ENCODE data around the gene CAMK2D. TPM values are rescaled to one million over a fixed set of nuclear protein-coding genes. Genes with fewer than 3 reads are reported as not detected.

CAMK2D gene
- total RNA-seq, 1 donor = 378 TPM

GRCh38 chr4:113434247-113434587 is 327.3 kb downstream of the CAMK2D start:
- peak; percentile 95 for DNase-seq (ENCODE audit: low read depth)
- TF ChIP-seq CTCF (IDR thresholded peaks at IDR 0.05; ENCODE audit: insufficient read depth, low read length) = no peak
- peak overlapping the region; percentile 50 for H3K4me3 ChIP-seq (ENCODE audit: low read depth, low read length)

- TF ChIP-seq CTCF (IDR thresholded peaks at IDR 0.05; ENCODE audit: insufficient read depth, low read length) = no peak
- DNase-seq (ENCODE audit: low read depth) = peak; percentile 85
- peak overlapping the region; percentile 50 for H3K4me3 ChIP-seq (ENCODE audit: low read depth, low read length)
Measured at GRCh38 chr4:113433536-113434246, 327.8 kb downstream of the CAMK2D start.

- DNase-seq (ENCODE audit: low read depth) = peak; percentile 59
- no peak for TF ChIP-seq CTCF (IDR thresholded peaks at IDR 0.05; ENCODE audit: insufficient read depth, low read length)
- H3K4me3 ChIP-seq (ENCODE audit: low read depth, low read length) = peak overlapping the region; percentile 40
Measured at GRCh38 chr4:113433116-113433515, 328.4 kb downstream of the CAMK2D start.

GRCh38 chr4:113423631-113424030 is 337.9 kb downstream of the CAMK2D start:
- no peak for TF ChIP-seq CTCF (IDR thresholded peaks at IDR 0.05; ENCODE audit: insufficient read depth, low read length)
- no peak for DNase-seq (ENCODE audit: low read depth)
- no peak overlapping the region for H3K4me3 ChIP-seq (ENCODE audit: low read depth, low read length)

- H3K4me3 ChIP-seq (ENCODE audit: low read depth, low read length) = no peak overlapping the region
- TF ChIP-seq CTCF (IDR thresholded peaks at IDR 0.05; ENCODE audit: insufficient read depth, low read length) = no peak
Measured at GRCh38 chr4:113420938-113421337, 340.6 kb downstream of the CAMK2D start.

GRCh38 chr4:113419631-113420030 is 341.9 kb downstream of the CAMK2D start:
- no peak overlapping the region for H3K4me3 ChIP-seq (ENCODE audit: low read depth, low read length)
- no peak for DNase-seq (ENCODE audit: low read depth)
- no peak for TF ChIP-seq CTCF (IDR thresholded peaks at IDR 0.05; ENCODE audit: insufficient read depth, low read length)

More at GRCh38 chr4:113420938-113421337, 340.6 kb downstream of the CAMK2D start:
- DNase-seq (ENCODE audit: low read depth) = no peak

GRCh38 chr4:113411496-113411938 is 350.0 kb downstream of the CAMK2D start:
- H3K4me3 ChIP-seq (ENCODE audit: low read depth, low read length) = no peak overlapping the region
- DNase-seq (ENCODE audit: low read depth) = peak; percentile 95
- TF ChIP-seq CTCF (IDR thresholded peaks at IDR 0.05; ENCODE audit: insufficient read depth, low read length) = no peak

All from fibroblast of the aortic adventitia (primary cell).